Calu3 (cell line): ENCODE results near the gene OTOG. TPM values are rescaled to one million over a fixed set of nuclear protein-coding genes. Genes with fewer than 3 reads are reported as not detected.

Source experiments
- BruUV-seq: library from RNA; stranded (reverse); fragments of 400-500 nt; replicated peaks from 2 replicates; lab custom pipeline; 2021; lab: Mats Ljungman, UMichigan
- CTCF ChIA-PET: fragments of 300-600 bp; sonication (Branson Sonifier 250); formaldehyde crosslinking; loops from one replicate; lab custom pipeline; 2022; ENCODE audit warnings: antibody characterized with exemption; lab: Charles Lee
- DNase-seq: peaks from one replicate; pipeline ENCODE4 v3.0.0; 2022
- H3K27ac Mint-ChIP-seq: one replicate; pipeline ENCODE4 v1.8.0; 2022; ENCODE audit warnings: mixed read lengths; ENCODE audit not compliant: unreplicated experiment
- H3K27me3 Mint-ChIP-seq: one replicate; pipeline ENCODE4 v1.8.0; 2022; ENCODE audit warnings: mixed read lengths; ENCODE audit not compliant: unreplicated experiment
- H3K36me3 Mint-ChIP-seq: one replicate; pipeline ENCODE4 v1.8.0; 2022; ENCODE audit warnings: mild to moderate bottlenecking, moderate library complexity, mixed read lengths; ENCODE audit not compliant: insufficient read depth, unreplicated experiment
- H3K4me1 Mint-ChIP-seq: one replicate; pipeline ENCODE4 v1.8.0; 2022; ENCODE audit warnings: mild to moderate bottlenecking, low read depth, mixed read lengths; ENCODE audit not compliant: unreplicated experiment
- H3K4me3 Mint-ChIP-seq: one replicate; pipeline ENCODE4 v1.8.0; 2022; ENCODE audit warnings: mild to moderate bottlenecking, low read depth, moderate library complexity, mixed read lengths; ENCODE audit not compliant: unreplicated experiment
- H3K9me3 Mint-ChIP-seq: one replicate; pipeline ENCODE4 v1.8.0; 2022; ENCODE audit warnings: low read depth, mixed read lengths; ENCODE audit not compliant: unreplicated experiment
- CTCF ChIP-seq: fragments of 200-600 bp; IDR thresholded peaks from one replicate; pipeline ENCODE4 v1.8.0; 2022; ENCODE audit warnings: antibody characterized with exemption; ENCODE audit not compliant: unreplicated experiment
- intact Hi-C: fragments of 100-400 bp; cut with micrococcal nuclease; formaldehyde crosslinking; loops from one replicate; pipeline ENCODE4 v1.10.0; 2022; ENCODE audit not compliant: unreplicated experiment
- total RNA-seq: library from RNA; stranded (reverse); gene quantifications from 2 replicates; pipeline ENCODE4 v1.2.3, GENCODE V29; 2022

OTOG gene
- total RNA-seq, 1 experiment from 2014 or later, result not detected

GRCh38 chr11:17559341-17560087 lies 12.5 kb downstream of the OTOG start:
- Mint-ChIP-seq H3K27ac (no peak overlapping the region), H3K27me3 (peaks cover 53% of the 10 kb centered on the region), H3K9me3 (no peaks in the 10 kb centered on the region), H3K4me3 (no peak overlapping the region), H3K36me3 (no peaks in the 10 kb centered on the region), H3K4me1 (no peaks in the 10 kb centered on the region)
- TF ChIP-seq CTCF, result no peak
- BruUV-seq, result no TSS peak
- CTCF ChIA-PET, result no interaction called here
- DNase-seq, result no peak
- intact Hi-C loops, result no loop called here

- BruUV-seq, result no TSS peak
- intact Hi-C loops, result no loop called here
- H3K9me3 Mint-ChIP-seq, result no peaks in the 10 kb centered on the region
- no peak for DNase-seq
- H3K4me3 Mint-ChIP-seq, result no peak overlapping the region
- H3K27me3 Mint-ChIP-seq, result peaks cover 61% of the 10 kb centered on the region
- no peak for TF ChIP-seq CTCF
- no peak overlapping the region for H3K27ac Mint-ChIP-seq
- CTCF ChIA-PET, result no interaction called here
- H3K36me3 Mint-ChIP-seq, result no peaks in the 10 kb centered on the region
- H3K4me1 Mint-ChIP-seq, result no peaks in the 10 kb centered on the region
These were observed 13.4 kb downstream of the OTOG start for GRCh38 chr11:17560281-17561110.

GRCh38 chr11:17561111-17561415 lies 14.0 kb downstream of the OTOG start:
- Mint-ChIP-seq H3K27me3 (peaks cover 61% of the 10 kb centered on the region), H3K4me3 (no peak overlapping the region), H3K9me3 (no peaks in the 10 kb centered on the region), H3K36me3 (no peaks in the 10 kb centered on the region), H3K4me1 (no peaks in the 10 kb centered on the region), H3K27ac (no peak overlapping the region)
- intact Hi-C loops, result no loop called here
- BruUV-seq, result no TSS peak
- CTCF ChIA-PET, result no interaction called here
- TF ChIP-seq CTCF, result no peak
- no peak for DNase-seq

- no TSS peak for BruUV-seq
- intact Hi-C loops, result no loop called here
- H3K36me3 Mint-ChIP-seq, result no peaks in the 10 kb centered on the region
- H3K4me3 Mint-ChIP-seq, result no peak overlapping the region
- no peaks in the 10 kb centered on the region for H3K9me3 Mint-ChIP-seq
- H3K4me1 Mint-ChIP-seq, result no peaks in the 10 kb centered on the region
- H3K27ac Mint-ChIP-seq, result no peak overlapping the region
- CTCF ChIA-PET, result interaction anchor here (0.6 kb wide), 1 partner anchor 173 kb away, joined by 3 read pairs; no protein-coding TSS in a partner anchor
- TF ChIP-seq CTCF, result no peak
- H3K27me3 Mint-ChIP-seq, result peaks cover 61% of the 10 kb centered on the region
- no peak for DNase-seq
These were observed 14.5 kb downstream of the OTOG start for GRCh38 chr11:17561526-17561925.
